Kidney (tissue), 14 donors: ENCODE data around the gene LSM3. TPM values are rescaled to one million over a fixed set of nuclear protein-coding genes. Genes with fewer than 3 reads are reported as not detected.

ENCODE experiments used
- DNase-seq, 5 donors: peaks; one replicate each; pipeline ENCODE4 v3.0.0-alpha.2; 2013 to 2020
- FAIRE-seq: peaks from 2 replicates; lab custom pipeline; 2012; peaks lifted over from hg19 to GRCh38; lab: Jason Lieb, UNC
- H3K27ac ChIP-seq, 2 donors: one replicate each; pipeline ENCODE4 v1.7.0; 2013; ENCODE audit warnings: low read depth in 2 of 2, low read length in 2 of 2, inconsistent platforms in 1 of 2
- H3K27me3 ChIP-seq: one replicate; pipeline ENCODE4 v1.7.1; 2013; ENCODE audit warnings: low read length, inconsistent platforms; ENCODE audit not compliant: control insufficient read depth, insufficient read depth
- H3K36me3 ChIP-seq, 3 donors: one replicate each; pipeline versions ENCODE4 v1.7.0 to v1.7.1; 2013; ENCODE audit warnings: low read length in 3 of 3, control low read depth in 1 of 3, inconsistent platforms in 1 of 3; ENCODE audit not compliant: insufficient read depth in 3 of 3, control insufficient read depth in 2 of 3
- H3K4me1 ChIP-seq, 3 donors: one replicate each; pipeline versions ENCODE4 v1.7.0 to v1.7.1; 2013; ENCODE audit warnings: low read length in 3 of 3, inconsistent platforms in 1 of 3, low read depth in 1 of 3; ENCODE audit not compliant: control insufficient read depth in 2 of 3, insufficient read depth in 2 of 3
- H3K4me3 ChIP-seq, 3 donors: one replicate each; pipeline versions ENCODE4 v1.7.0 to v1.8.1; 2013; ENCODE audit warnings: low read length in 3 of 3, control low read depth in 1 of 3, inconsistent platforms in 1 of 3
- H3K9ac ChIP-seq, 3 donors: one replicate each; pipeline versions ENCODE4 v1.7.0 to v1.7.1; 2013; ENCODE audit warnings: low read length in 3 of 3, control low read depth in 1 of 3, inconsistent platforms in 1 of 3
- H3K9me3 ChIP-seq, 3 donors: one replicate each; pipeline versions ENCODE4 v1.7.0 to v1.7.1; 2013; ENCODE audit warnings: low read length in 3 of 3, control low read depth in 1 of 3, inconsistent platforms in 1 of 3; ENCODE audit not compliant: control insufficient read depth in 2 of 3, insufficient read depth in 1 of 3
- intact Hi-C: fragments of 100-400 bp; cut with DNase I; formaldehyde crosslinking; loops from one replicate; pipeline ENCODE4 v1.11.1; 2022
- polyA plus RNA-seq: library from polyadenylated mRNA; stranded (reverse); fragments of 350-450 nt; fragmentation: Illumina TruSeq; extraction: RNeasy Lipid Tissue Mini Kit (QIAGEN cat#74804); gene quantifications from one replicate; pipeline ENCODE4 v1.2.3, GENCODE V29; 2014; ENCODE audit warnings: low read depth, low replicate concordance; ENCODE audit not compliant: insufficient read depth
- total RNA-seq: library from RNA; stranded (reverse); fragmentation: NEBNext Ultra II Directional; extraction: Animal tissue kit (Norgen Biotek cat#: 25700); gene quantifications from one replicate; pipeline ENCODE4 v1.2.1, GENCODE V29; 2021
- TF ChIP-seq, protein P1 (sequence below): IDR thresholded peaks from 3 replicates; pipeline ENCODE4 v1.5.1; 2012; ENCODE audit warnings: mild to moderate bottlenecking, moderate library complexity, borderline replicate concordance; ENCODE audit not compliant: insufficient read depth; ENCODE audit errors: extremely low read depth
- donor health status: control.
- donor health status: control.
- donor health status: control.
- donor health status: control.
- donor health status: control.
- donor health status: DM: yes; HTN: yes; CAD: no.
- donor health status: Normal renal cell carcinoma (clear cell type).

LSM3 gene
- total and polyA plus RNA-seq, 2 donors from 2014 or later, result 11.9 to 30.2 TPM

DNA sequence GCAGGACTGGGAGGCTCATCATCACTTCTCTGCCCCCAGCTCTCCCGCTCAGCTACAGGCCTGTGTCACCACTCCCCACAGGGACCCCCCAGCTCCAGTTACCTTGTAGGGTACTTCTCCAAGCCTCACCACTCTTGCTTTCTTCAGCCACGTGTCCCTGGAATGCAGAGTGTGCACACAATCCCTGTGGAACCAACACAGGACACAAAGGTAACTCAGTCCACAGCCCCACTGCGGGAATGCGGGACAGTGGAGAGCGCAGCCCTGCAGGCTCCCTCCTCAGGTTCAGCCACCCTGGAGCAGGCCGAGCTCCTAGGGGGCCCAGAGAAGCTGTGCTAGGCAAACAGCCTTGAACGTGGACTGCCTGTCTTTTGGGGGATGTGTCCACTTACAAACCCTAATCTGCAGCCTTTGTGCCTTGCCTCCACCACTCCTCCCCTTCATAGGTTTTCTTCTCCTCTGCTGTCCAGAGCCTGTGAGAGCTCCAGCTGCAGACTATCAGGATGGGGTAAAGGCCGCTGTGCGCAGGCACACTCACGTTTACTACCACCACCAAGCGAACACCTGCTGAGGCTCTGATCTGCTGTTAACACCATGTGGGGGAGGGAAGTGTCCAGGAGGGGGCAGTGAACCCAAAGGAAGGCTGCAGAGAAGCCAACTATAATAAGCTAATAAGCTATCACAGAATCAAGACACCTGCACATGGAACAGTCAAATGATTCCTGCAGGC lies 26.2 kb upstream of the LSM3 start:
- TF ChIP-seq, protein P1, sequence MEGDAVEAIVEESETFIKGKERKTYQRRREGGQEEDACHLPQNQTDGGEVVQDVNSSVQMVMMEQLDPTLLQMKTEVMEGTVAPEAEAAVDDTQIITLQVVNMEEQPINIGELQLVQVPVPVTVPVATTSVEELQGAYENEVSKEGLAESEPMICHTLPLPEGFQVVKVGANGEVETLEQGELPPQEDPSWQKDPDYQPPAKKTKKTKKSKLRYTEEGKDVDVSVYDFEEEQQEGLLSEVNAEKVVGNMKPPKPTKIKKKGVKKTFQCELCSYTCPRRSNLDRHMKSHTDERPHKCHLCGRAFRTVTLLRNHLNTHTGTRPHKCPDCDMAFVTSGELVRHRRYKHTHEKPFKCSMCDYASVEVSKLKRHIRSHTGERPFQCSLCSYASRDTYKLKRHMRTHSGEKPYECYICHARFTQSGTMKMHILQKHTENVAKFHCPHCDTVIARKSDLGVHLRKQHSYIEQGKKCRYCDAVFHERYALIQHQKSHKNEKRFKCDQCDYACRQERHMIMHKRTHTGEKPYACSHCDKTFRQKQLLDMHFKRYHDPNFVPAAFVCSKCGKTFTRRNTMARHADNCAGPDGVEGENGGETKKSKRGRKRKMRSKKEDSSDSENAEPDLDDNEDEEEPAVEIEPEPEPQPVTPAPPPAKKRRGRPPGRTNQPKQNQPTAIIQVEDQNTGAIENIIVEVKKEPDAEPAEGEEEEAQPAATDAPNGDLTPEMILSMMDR, result no peak
- H3K9ac ChIP-seq, result no peak overlapping the region
- no peaks in the 10 kb centered on the region for H3K27me3 ChIP-seq
- intact Hi-C loops, result no loop called here
- no peak overlapping the region for H3K27ac ChIP-seq
- H3K9me3 ChIP-seq, result no peaks in the 10 kb centered on the region
- peaks cover 0 to 6% (median 4%) of the 10 kb centered on the region in 3 donors for H3K4me1 ChIP-seq
- peaks cover 6 to 54% (median 43%) of the 10 kb centered on the region in 3 donors for H3K36me3 ChIP-seq
- FAIRE-seq, result no peak
- no peak overlapping the region for H3K4me3 ChIP-seq
- DNase-seq, result peak in 1 of 5 donors; percentile 39

DNA sequence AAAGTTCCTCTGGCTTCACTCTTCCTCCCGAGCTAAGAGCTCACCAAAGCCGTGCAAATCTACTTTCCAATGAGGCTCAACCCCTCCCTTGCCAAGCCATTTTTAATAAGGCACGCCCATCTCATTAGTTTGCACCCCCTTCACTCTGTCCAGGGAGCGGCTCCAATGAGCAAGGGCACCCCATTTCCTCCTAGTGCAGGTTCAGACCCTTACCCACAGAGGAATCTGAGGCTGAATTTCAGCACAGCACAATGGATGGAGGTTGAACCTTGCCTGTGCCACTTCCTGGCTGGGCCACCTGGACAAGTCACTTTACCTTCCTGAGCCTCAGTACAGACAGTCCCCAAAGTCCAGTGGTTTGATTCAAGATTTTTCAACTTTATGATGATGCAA lies 25.7 kb upstream of the LSM3 start:
- H3K9me3 ChIP-seq, result no peaks in the 10 kb centered on the region
- intact Hi-C loops, result no loop called here
- no peak for DNase-seq
- TF ChIP-seq, protein P1, result no peak
- H3K36me3 ChIP-seq, result peaks cover 7 to 60% (median 43%) of the 10 kb centered on the region in 3 donors
- H3K27me3 ChIP-seq, result no peaks in the 10 kb centered on the region
- no peak overlapping the region for H3K4me3 ChIP-seq
- no peak for FAIRE-seq
- H3K27ac ChIP-seq, result no peak overlapping the region
- peaks cover 0 to under 1% (median under 1%) of the 10 kb centered on the region in 3 donors for H3K4me1 ChIP-seq
- no peak overlapping the region for H3K9ac ChIP-seq

DNA sequence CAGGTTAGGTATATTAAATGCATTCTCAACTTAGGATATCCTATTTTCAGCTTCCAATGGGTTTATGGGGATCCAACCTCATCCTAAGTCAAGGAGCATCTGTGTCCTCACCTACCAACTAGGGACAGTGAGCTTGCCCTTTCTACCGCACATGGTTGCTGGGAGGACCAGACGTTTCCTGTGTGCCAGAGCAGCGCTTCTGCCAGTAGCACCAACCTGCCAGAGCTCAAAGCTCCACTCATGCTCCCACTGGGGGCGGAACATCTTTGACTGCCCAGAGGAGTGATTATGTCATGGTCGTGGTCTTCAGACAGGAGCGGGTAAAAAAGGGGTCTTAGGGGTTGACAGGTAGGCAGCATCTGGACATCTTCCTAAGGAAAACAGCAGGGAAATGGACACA lies 25.0 kb upstream of the LSM3 start:
- DNase-seq (no peak), FAIRE-seq (no peak)
- Histone ChIP-seq H3K9ac (no peak overlapping the region), H3K27ac (no peak overlapping the region), H3K4me1 (no peaks in the 10 kb centered on the region), H3K36me3 (peaks cover 7 to 67% (median 50%) of the 10 kb centered on the region in 3 donors), H3K9me3 (no peaks in the 10 kb centered on the region), H3K27me3 (no peaks in the 10 kb centered on the region), H3K4me3 (no peak overlapping the region)
- intact Hi-C loops, result no loop called here
- TF ChIP-seq, protein P1, result no peak
